ENCODE measurements around the gene COA1.

GRCh38 chr7:43634384-43634783, 94.9 kb downstream of the COA1 start:
- TF ChIP-seq EZH2 (IDR thresholded peaks at IDR 0.05): no peak
- no peak for TF ChIP-seq CTCF (IDR thresholded peaks at IDR 0.05)
- no peak for TF ChIP-seq EZH2phosphoT487 (IDR thresholded peaks at IDR 0.05)
